SK-N-SH (cell line): ENCODE results near the gene PPP2R3B.

ENCODE experiments used
- CHD2 ChIP-seq: fragments of 150-350 bp; IDR thresholded peaks from 2 replicates; pipeline ENCODE4 v1.6.1; 2018; ENCODE audit warnings: low read length; ENCODE audit not compliant: partially characterized antibody
- MAX ChIP-seq: IDR thresholded peaks from 2 replicates; pipeline ENCODE4 v1.4.0; 2012; ENCODE audit warnings: low read depth
- MXI1 ChIP-seq: IDR thresholded peaks from 2 replicates; pipeline ENCODE4 v1.6.1; 2012; ENCODE audit warnings: mild to moderate bottlenecking, low read depth, low read length, improper control_type of control experiment
- RCOR1 ChIP-seq: fragments of 150-350 bp; IDR thresholded peaks from 2 replicates; pipeline ENCODE4 v1.6.1; 2017; ENCODE audit warnings: antibody characterized with exemption, low read length
- TAF1 ChIP-seq: IDR thresholded peaks from 2 replicates; pipeline ENCODE4 v1.6.1; 2012; ENCODE audit warnings: low read depth, mild to moderate bottlenecking, low read length, moderate library complexity, borderline replicate concordance
- YY1 ChIP-seq: IDR thresholded peaks from 2 replicates; pipeline ENCODE4 v1.4.0; 2012; ENCODE audit warnings: low read depth, mild to moderate bottlenecking
- TF ChIP-seq, protein P1 (sequence below): fragments of 200-600 bp; sonication (generic); IDR thresholded peaks from 2 replicates; pipeline ENCODE4 v1.6.1; 2017; ENCODE audit warnings: antibody characterized with exemption, mild to moderate bottlenecking, moderate library complexity

DNA sequence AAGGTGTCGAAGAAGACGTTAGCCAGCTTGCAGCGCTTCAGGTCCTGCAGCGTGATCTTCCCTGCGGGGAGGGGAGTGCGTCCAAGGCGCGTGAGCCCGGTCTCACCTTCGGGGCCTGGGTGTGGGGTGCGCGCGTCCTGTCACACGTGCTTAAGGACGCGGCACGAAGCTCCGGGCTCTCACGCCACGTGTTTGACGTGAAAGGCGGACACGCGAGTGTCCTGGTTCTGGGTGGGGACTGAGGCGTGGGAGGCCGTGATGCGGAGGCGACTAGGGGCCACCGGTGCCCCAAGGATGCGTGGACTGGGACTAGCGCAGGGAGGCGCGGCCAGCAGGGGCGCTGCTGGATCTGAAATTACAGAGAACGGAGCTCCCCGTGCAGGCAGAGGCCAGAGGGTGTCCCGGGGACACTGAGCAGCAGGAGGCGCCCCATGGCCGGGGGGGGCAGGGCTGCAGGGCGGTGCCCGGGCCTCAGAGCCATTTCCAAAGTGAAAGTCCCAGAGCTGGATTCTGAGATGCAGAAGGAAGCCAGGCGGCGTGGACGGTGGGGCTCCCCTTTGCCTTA is 47.8 kb downstream of the PPP2R3B start:
- TF ChIP-seq, protein P1, sequence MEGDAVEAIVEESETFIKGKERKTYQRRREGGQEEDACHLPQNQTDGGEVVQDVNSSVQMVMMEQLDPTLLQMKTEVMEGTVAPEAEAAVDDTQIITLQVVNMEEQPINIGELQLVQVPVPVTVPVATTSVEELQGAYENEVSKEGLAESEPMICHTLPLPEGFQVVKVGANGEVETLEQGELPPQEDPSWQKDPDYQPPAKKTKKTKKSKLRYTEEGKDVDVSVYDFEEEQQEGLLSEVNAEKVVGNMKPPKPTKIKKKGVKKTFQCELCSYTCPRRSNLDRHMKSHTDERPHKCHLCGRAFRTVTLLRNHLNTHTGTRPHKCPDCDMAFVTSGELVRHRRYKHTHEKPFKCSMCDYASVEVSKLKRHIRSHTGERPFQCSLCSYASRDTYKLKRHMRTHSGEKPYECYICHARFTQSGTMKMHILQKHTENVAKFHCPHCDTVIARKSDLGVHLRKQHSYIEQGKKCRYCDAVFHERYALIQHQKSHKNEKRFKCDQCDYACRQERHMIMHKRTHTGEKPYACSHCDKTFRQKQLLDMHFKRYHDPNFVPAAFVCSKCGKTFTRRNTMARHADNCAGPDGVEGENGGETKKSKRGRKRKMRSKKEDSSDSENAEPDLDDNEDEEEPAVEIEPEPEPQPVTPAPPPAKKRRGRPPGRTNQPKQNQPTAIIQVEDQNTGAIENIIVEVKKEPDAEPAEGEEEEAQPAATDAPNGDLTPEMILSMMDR = peak; percentile 23; the same call in 1 of the 2 replicates
- TF ChIP-seq CHD2 (no peak), MAX (no peak), TAF1 (no peak), YY1 (no peak), RCOR1 (no peak), MXI1 (no peak)
